Measurements from ENCODE around the gene ANO2. TPM values are rescaled to one million over a fixed set of nuclear protein-coding genes. Genes with fewer than 3 reads are reported as not detected.

Gene ANO2
- total and polyA plus RNA-seq, 4 donors, result 2.4 to 30.8 (median 27.8) TPM; not detected in 1

DNA sequence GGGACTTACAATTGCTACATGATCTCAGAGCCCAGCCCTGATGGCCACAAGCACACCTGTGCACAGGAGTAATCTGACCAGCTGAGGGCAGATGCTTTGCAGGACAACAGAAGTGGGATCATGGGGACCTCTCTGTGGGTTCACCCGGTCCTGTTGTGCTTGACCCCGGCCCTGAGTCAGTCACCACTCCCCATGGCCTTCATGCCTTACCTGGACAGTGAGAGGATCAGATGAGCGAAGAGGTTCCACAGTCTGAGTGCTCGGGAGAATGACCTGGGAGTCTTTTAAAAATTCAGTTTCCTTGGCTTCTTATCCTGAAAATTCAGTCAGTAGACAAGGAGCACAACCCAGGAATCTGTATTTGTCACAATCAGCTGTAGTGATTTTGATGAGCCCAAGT, 425.0 kb downstream of the ANO2 start:
- H3K36me3 ChIP-seq (ENCODE audit: control insufficient read depth in 1 of 2, insufficient read depth in 2 of 2, low read length in 1 of 2), result no peaks in the 10 kb centered on the region
- intact Hi-C loops (cut with DNase I), result no loop called here
- no peak for ATAC-seq (ENCODE audit: low FRiP score)
- H3K4me3 ChIP-seq (ENCODE audit: low read length in 2 of 2), result no peak overlapping the region
- no peaks in the 10 kb centered on the region for H3K4me1 ChIP-seq (ENCODE audit: control insufficient read depth in 1 of 2, insufficient read depth in 2 of 2, low read length in 2 of 2)
- no peak for DNase-seq
- no peak overlapping the region for H3K27ac ChIP-seq (ENCODE audit: low read depth in 1 of 2, low read length in 2 of 2)
- H3K27me3 ChIP-seq (ENCODE audit: control insufficient read depth in 1 of 2, insufficient read depth in 2 of 2, low read length in 1 of 2), result no peaks in the 10 kb centered on the region
- no peaks in the 10 kb centered on the region for H3K9me3 ChIP-seq (ENCODE audit: control insufficient read depth, low read length)
- WGBS, 2 donors, result 95 to 99% methylated on average over 4 of the region's 4 CpGs

- intact Hi-C loops (cut with DNase I), result loop anchor here (10.0 kb wide), 2 partner anchors 314 to 344 kb away; no protein-coding TSS in a partner anchor
- no peaks in the 10 kb centered on the region for H3K9me3 ChIP-seq (ENCODE audit: control insufficient read depth, low read length)
- no peak overlapping the region for H3K4me3 ChIP-seq (ENCODE audit: low read length in 2 of 2)
- H3K27me3 ChIP-seq (ENCODE audit: control insufficient read depth in 1 of 2, insufficient read depth in 2 of 2, low read length in 1 of 2), result no peaks in the 10 kb centered on the region
- DNase-seq (no peak), ATAC-seq (ENCODE audit: low FRiP score) (no peak)
- no peak overlapping the region for H3K27ac ChIP-seq (ENCODE audit: low read depth in 1 of 2, low read length in 2 of 2)
- no peaks in the 10 kb centered on the region for H3K4me1 ChIP-seq (ENCODE audit: control insufficient read depth in 1 of 2, insufficient read depth in 2 of 2, low read length in 2 of 2)
- H3K36me3 ChIP-seq (ENCODE audit: control insufficient read depth in 1 of 2, insufficient read depth in 2 of 2, low read length in 1 of 2), result no peaks in the 10 kb centered on the region
- 92% methylated on average over 8 of the region's 8 CpGs for WGBS, 2 donors
Measured at GRCh38 chr12:5518584-5519365, 426.3 kb downstream of the ANO2 start.

DNA sequence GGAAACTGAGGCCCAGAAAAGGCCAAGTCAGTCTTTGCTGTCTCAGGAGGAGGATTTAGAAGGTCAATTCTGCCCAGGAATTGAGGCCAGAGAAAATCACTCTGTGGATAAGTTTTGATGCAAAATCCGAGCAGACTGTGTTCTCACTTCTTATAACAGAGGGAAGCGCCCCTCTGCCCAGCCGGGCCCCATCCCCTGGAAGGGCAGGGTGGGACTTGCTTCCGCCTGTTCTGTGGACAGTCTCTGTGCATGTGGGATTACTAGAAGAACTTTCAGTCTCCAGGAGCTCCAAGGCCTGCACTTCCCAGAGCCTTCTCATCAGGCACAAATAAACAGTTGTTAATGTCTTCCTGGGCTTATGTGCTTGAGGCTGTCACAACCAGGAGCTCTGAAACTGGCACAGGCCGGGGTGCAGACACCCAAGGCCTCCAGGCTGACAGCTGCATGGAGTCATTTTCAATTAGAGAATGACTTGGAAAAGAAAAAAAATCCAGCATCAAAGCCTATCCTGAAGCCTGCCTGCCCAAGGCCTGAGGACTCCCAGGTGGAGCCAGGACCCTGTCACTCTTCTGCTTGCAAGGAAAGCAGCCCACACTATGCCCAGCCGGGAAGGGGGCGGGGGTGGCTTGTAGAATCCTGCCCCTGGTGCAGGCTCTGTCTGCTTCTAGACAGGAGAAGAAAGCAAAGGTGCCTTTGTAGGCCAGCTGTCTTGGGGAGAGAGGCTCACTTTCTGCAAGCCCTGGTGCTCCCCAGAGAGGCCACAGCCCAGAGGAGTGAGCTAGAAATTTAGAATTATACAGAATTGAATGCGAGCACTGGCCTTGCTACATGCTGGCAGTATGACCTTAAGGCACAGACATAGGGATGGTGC, 428.5 kb downstream of the ANO2 start:
- WGBS, 2 donors, result 92 to 97% methylated on average over 8 of the region's 8 CpGs
- Histone ChIP-seq H3K9me3 (ENCODE audit: control insufficient read depth, low read length) (no peaks in the 10 kb centered on the region), H3K4me1 (ENCODE audit: control insufficient read depth in 1 of 2, insufficient read depth in 2 of 2, low read length in 2 of 2) (no peaks in the 10 kb centered on the region), H3K27me3 (ENCODE audit: control insufficient read depth in 1 of 2, insufficient read depth in 2 of 2, low read length in 1 of 2) (no peaks in the 10 kb centered on the region), H3K36me3 (ENCODE audit: control insufficient read depth in 1 of 2, insufficient read depth in 2 of 2, low read length in 1 of 2) (no peaks in the 10 kb centered on the region), H3K27ac (ENCODE audit: low read depth in 1 of 2, low read length in 2 of 2) (no peak overlapping the region), H3K4me3 (ENCODE audit: low read length in 2 of 2) (no peak overlapping the region)
- DNase-seq, result no peak
- no peak for ATAC-seq (ENCODE audit: low FRiP score)
- intact Hi-C loops (cut with DNase I), result loop anchor here (10.0 kb wide), 2 partner anchors 312 to 342 kb away; no protein-coding TSS in a partner anchor

GRCh38 chr12:5515458-5515857, 429.6 kb downstream of the ANO2 start:
- Histone ChIP-seq H3K27ac (ENCODE audit: low read depth in 1 of 2, low read length in 2 of 2) (no peak overlapping the region), H3K9me3 (ENCODE audit: control insufficient read depth, low read length) (no peaks in the 10 kb centered on the region), H3K4me3 (ENCODE audit: low read length in 2 of 2) (no peak overlapping the region), H3K4me1 (ENCODE audit: control insufficient read depth in 1 of 2, insufficient read depth in 2 of 2, low read length in 2 of 2) (no peaks in the 10 kb centered on the region), H3K36me3 (ENCODE audit: control insufficient read depth in 1 of 2, insufficient read depth in 2 of 2, low read length in 1 of 2) (no peaks in the 10 kb centered on the region), H3K27me3 (ENCODE audit: control insufficient read depth in 1 of 2, insufficient read depth in 2 of 2, low read length in 1 of 2) (no peaks in the 10 kb centered on the region)
- no peak for DNase-seq
- WGBS, 2 donors, result 98 to 100% methylated on average over 1 of the region's 1 CpG
- intact Hi-C loops (cut with DNase I), result loop anchor here (10.0 kb wide), 2 partner anchors 311 to 341 kb away; no protein-coding TSS in a partner anchor
- ATAC-seq (ENCODE audit: low FRiP score), result no peak

DNA sequence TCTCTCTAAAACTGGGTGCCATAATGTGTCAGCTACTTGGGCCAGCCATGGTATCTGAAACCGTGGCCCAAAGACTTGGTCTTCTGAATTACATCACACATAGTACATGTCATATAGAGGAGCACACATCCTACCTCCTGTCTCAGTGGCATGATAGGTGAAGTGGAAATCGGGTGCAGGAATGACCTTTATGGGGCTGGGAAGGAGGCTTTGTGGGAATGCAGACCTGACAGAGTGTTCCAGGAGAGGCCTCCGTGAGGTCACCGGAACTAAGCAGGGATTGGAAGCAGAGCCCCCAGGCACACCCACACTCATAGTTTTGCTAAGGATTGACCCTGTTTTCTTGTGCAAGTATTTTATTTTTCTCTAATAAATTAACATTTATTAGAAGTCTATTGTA, 430.5 kb downstream of the ANO2 start:
- DNase-seq (no peak), ATAC-seq (ENCODE audit: low FRiP score) (no peak)
- H3K4me1 ChIP-seq (ENCODE audit: control insufficient read depth in 1 of 2, insufficient read depth in 2 of 2, low read length in 2 of 2), result no peaks in the 10 kb centered on the region
- H3K4me3 ChIP-seq (ENCODE audit: low read length in 2 of 2), result no peak overlapping the region
- 95 to 98% methylated on average over 4 of the region's 4 CpGs for WGBS, 2 donors
- H3K27ac ChIP-seq (ENCODE audit: low read depth in 1 of 2, low read length in 2 of 2), result no peak overlapping the region
- no peaks in the 10 kb centered on the region for H3K9me3 ChIP-seq (ENCODE audit: control insufficient read depth, low read length)
- no peaks in the 10 kb centered on the region for H3K36me3 ChIP-seq (ENCODE audit: control insufficient read depth in 1 of 2, insufficient read depth in 2 of 2, low read length in 1 of 2)
- no peaks in the 10 kb centered on the region for H3K27me3 ChIP-seq (ENCODE audit: control insufficient read depth in 1 of 2, insufficient read depth in 2 of 2, low read length in 1 of 2)
- intact Hi-C loops (cut with DNase I), result loop anchor here (5.0 to 10.0 kb wide), 3 partner anchors 133 to 340 kb away; no protein-coding TSS in a partner anchor

GRCh38 chr12:5514016-5514415, 431.0 kb downstream of the ANO2 start:
- no peaks in the 10 kb centered on the region for H3K4me1 ChIP-seq (ENCODE audit: control insufficient read depth in 1 of 2, insufficient read depth in 2 of 2, low read length in 2 of 2)
- H3K27me3 ChIP-seq (ENCODE audit: control insufficient read depth in 1 of 2, insufficient read depth in 2 of 2, low read length in 1 of 2), result no peaks in the 10 kb centered on the region
- H3K36me3 ChIP-seq (ENCODE audit: control insufficient read depth in 1 of 2, insufficient read depth in 2 of 2, low read length in 1 of 2), result no peaks in the 10 kb centered on the region
- DNase-seq, result no peak
- no peaks in the 10 kb centered on the region for H3K9me3 ChIP-seq (ENCODE audit: control insufficient read depth, low read length)
- 80 to 81% methylated on average over 6 of the region's 6 CpGs for WGBS, 2 donors
- no peak for ATAC-seq (ENCODE audit: low FRiP score)
- intact Hi-C loops (cut with DNase I), result loop anchor here (5.0 to 10.0 kb wide), 3 partner anchors 133 to 339 kb away; no protein-coding TSS in a partner anchor
- H3K4me3 ChIP-seq (ENCODE audit: low read length in 2 of 2), result no peak overlapping the region
- H3K27ac ChIP-seq (ENCODE audit: low read depth in 1 of 2, low read length in 2 of 2), result no peak overlapping the region

DNA sequence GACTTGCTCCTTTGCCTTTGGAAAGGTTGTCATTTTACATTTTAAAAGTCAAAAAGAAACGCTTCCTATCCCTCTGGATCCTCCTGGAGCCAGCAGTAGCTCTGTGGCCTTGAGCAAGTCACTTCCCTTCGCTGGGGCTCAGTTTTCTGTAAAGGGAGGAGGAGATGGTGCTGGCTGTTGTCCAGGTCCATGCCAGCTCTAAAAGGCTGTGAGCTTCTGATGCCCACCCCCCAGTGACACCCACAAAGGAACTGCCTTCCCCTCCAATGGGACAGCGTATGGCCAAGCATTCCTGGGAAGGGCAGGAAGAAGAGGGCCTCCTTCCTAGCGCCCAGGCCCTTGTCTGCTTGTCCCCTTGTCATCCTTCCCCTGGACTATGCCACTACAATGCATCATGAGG, 431.7 kb downstream of the ANO2 start:
- H3K27ac ChIP-seq (ENCODE audit: low read depth in 1 of 2, low read length in 2 of 2), result no peak overlapping the region
- DNase-seq, result no peak
- no peaks in the 10 kb centered on the region for H3K36me3 ChIP-seq (ENCODE audit: control insufficient read depth in 1 of 2, insufficient read depth in 2 of 2, low read length in 1 of 2)
- 92 to 98% methylated on average over 4 of the region's 4 CpGs for WGBS, 2 donors
- no peak overlapping the region for H3K4me3 ChIP-seq (ENCODE audit: low read length in 2 of 2)
- ATAC-seq (ENCODE audit: low FRiP score), result no peak
- H3K27me3 ChIP-seq (ENCODE audit: control insufficient read depth in 1 of 2, insufficient read depth in 2 of 2, low read length in 1 of 2), result no peaks in the 10 kb centered on the region
- no peaks in the 10 kb centered on the region for H3K9me3 ChIP-seq (ENCODE audit: control insufficient read depth, low read length)
- intact Hi-C loops (cut with DNase I), result loop anchor here (5.0 to 10.0 kb wide), 3 partner anchors 134 to 339 kb away; no protein-coding TSS in a partner anchor
- no peaks in the 10 kb centered on the region for H3K4me1 ChIP-seq (ENCODE audit: control insufficient read depth in 1 of 2, insufficient read depth in 2 of 2, low read length in 2 of 2)

Data from aorta (tissue), 5 donors.